GM13977 (cell line): Measurements from ENCODE around the gene KAZN.

ENCODE experiments used
- DNase-seq: peaks from one replicate; pipeline ENCODE4 v3.0.0; 2012; ENCODE audit warnings: low spot score
- CTCF ChIP-seq: IDR thresholded peaks from 2 replicates; pipeline ENCODE4 v1.5.1; 2012; ENCODE audit warnings: mild to moderate bottlenecking, control low read depth; ENCODE audit not compliant: insufficient read depth; ENCODE audit errors: extremely low read depth, missing control alignments
- in situ Hi-C: fragments of 300-500 bp; cut with MboI; formaldehyde crosslinking; loops from one replicate; pipeline ENCODE4 v1.12.0; 2022; ENCODE audit warnings: low sequenced_read_pairs, low pct_unique_long_range_greater_than_20kb, mixed read lengths, inconsistent platforms; ENCODE audit not compliant: unreplicated experiment

Gene KAZN

GRCh38 chr1:15029036-15029435 lies 430.6 kb downstream of the KAZN start:
- no peak for DNase-seq
- in situ Hi-C loops = loop anchor here (25.0 kb wide), 1 partner anchor 917 kb away; no protein-coding TSS in a partner anchor
- TF ChIP-seq CTCF = no peak

- in situ Hi-C loops = loop anchor here (25.0 kb wide), 1 partner anchor 917 kb away; no protein-coding TSS in a partner anchor
- no peak for TF ChIP-seq CTCF
These were observed 431.3 kb downstream of the KAZN start for GRCh38 chr1:15029786-15030185.

GRCh38 chr1:15031251-15031933 lies 432.9 kb downstream of the KAZN start:
- no peak for DNase-seq
- in situ Hi-C loops = loop anchor here (25.0 kb wide), 1 partner anchor 919 kb away; no protein-coding TSS in a partner anchor
- no peak for TF ChIP-seq CTCF

More at GRCh38 chr1:15029786-15030185, 431.3 kb downstream of the KAZN start:
- no peak for DNase-seq

- no peak for TF ChIP-seq CTCF
- in situ Hi-C loops = loop anchor here (25.0 kb wide), 1 partner anchor 921 kb away; no protein-coding TSS in a partner anchor
- no peak for DNase-seq
These were observed 434.8 kb downstream of the KAZN start for GRCh38 chr1:15033264-15033663.

- TF ChIP-seq CTCF = no peak
- in situ Hi-C loops = loop anchor here (25.0 kb wide), 1 partner anchor 922 kb away; no protein-coding TSS in a partner anchor
- DNase-seq = no peak
These were observed 436.2 kb downstream of the KAZN start for GRCh38 chr1:15034656-15035055.

- no peak for DNase-seq
- in situ Hi-C loops = loop anchor here (25.0 kb wide), 1 partner anchor 923 kb away; no protein-coding TSS in a partner anchor
- TF ChIP-seq CTCF = no peak
These were observed 436.8 kb downstream of the KAZN start for GRCh38 chr1:15035236-15035635.
